HG02763 (cell line): ENCODE data around the gene SRP54.
A peak's percentile ranks its signal among the peaks of the same experiment; 100 is the strongest.
"Not testable (repeated sequence)": the region's sequence is repeated elsewhere in the genome, so short reads cannot be mapped to it uniquely, and the experiment has no call there.

Experiments used
- ATAC-seq: cut with Tn5 transposase; IDR thresholded peaks from one replicate; pipeline ENCODE4 v1.9.1; 2021; ENCODE audit warnings: mild to moderate bottlenecking, moderate library complexity; ENCODE audit not compliant: unreplicated experiment

The SRP54 gene

DNA sequence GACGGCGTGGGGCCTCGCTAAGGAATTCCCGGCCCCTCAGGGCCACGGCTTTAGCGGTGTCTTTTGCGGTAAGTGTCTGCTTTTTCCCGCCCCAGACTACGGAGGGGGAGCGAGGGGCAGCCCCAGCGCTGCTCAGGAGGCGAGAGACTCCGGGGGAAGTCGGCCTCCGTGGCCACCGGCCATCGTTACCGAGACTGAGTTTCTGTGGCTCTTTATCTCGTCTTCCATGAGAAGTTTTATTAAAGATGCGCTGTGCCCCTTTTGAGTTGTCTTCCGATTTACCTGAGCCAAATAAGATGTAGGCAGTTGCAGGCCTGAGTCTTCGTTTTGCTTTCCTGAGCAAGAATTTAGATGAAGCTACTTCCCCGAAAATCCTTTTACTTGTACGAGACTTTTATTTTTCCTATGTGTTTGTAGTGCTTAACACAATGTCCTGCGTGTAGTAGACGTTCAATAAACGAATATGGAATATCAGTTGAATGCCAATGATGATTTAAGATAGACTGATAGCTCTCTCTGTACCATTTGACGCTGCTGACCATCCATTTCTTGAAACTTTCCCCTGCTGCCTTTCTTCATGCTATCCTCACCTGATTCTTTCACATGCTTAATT, 462 bp downstream of the SRP54 start:
- peak; percentile 17 for ATAC-seq

DNA sequence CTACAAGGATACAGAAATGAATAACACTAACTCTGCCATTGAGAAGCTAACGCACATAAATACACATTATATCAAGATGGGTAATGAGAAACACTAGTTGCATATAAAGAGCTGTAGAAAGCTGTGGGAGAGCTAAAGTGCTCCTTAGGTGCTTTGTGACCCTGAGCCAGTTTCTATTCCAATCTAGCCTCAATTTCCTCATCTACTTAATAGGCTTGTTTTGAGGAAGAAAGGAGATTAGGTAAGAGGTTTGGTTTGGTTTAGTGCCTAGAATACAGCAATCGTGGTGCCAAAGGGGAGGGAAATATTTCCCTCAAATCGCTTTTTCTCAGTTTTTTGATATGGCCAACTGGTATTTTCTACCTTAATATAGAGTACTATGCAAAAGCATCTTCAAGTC, 994 bp downstream of the SRP54 start:
- ATAC-seq: no peak

DNA sequence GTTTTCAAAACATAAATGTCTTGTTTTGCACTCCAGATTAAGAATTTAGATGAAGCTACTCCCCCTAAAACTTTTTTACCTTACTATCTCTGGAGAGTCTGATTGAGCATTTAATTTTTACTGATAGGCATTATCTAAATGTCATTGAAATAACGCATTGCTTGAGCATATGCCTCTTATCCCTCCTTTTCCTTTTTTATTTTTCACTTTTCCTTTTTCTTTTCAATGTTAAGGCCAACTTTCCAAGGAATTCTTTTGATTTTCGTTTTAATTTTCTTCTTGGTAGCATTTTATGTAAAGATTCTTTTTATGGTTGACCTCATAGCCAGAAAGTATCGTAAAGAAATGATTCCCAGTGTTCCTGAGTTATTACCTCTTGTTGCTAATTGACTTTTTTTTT, 2.9 kb downstream of the SRP54 start:
- no peak for ATAC-seq

DNA sequence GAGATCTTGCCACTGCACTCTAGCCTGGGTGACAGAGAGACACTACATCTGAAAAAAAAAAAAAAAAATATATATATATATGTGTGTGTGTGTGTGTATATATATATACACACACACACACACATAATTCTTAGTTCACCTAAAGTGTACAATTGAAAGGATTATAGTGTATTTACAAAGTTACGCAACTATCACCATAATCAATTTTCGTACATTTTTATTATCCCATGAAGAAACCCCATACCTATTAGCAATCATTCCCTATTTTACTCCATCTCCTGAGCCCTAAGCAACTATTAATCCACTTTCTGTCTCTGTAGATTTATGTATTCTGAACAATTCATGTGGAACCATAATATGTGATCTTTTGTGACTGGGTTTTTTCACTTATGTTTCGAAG, 4.4 kb downstream of the SRP54 start:
- ATAC-seq: no peak

DNA sequence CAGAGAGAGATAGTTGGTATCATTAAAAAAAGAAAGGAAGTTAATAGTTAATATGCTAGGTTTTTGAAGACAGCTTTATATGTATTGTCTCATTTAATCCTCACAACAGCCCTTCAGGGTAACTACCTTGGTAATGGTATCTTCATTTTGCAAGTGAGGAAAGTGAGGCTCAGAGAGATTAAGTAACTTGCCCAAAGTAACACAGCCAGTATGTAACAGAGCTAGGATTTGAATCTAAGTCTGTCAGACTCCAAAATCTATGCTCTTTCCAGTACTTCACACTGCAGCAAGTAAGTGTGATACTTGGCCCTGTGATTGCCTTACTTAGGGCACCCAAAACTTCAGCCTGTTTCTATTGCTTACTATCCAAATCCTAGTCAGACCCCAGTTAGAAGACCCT, 7.0 kb downstream of the SRP54 start:
- ATAC-seq: no peak

DNA sequence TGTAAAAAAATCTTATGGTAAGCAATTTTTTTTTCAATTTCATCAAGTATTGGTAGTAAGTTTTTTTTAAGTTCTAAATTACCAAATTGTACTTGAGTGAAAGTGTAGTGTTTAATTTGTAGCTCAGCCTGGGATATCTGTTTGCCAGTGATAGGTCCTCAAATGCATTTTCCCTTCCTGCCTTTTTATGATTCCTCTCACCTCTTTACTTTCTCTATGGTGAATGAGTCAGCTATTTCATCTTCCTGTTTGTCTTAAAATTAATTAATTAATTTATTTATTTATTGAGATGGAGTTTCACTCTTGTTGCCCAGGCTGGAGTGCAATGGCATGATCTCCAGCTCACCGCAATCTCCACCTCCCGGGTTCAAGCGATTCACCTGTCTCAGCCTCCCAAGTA, 10.6 kb downstream of the SRP54 start:
- ATAC-seq: no peak

DNA sequence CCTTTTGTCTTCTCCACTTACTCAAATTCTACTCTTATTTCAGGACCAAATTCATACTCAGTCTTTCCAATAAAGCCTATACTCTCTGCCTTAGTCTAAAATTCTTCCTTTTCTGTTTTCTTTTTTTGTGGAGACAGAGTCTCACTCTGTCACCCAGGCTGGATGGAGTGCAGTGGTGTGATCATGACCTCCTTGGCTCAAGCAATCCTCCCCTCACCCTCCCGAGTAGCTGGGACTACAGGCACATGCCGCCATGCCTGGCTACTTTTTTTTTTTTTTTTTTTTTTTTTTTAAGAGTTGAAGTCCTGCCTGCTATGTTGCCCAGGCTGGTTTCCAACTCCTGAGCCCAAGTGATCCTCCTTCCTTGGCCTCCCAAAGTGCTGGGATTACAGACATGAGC, 11.9 kb downstream of the SRP54 start:
- no peak for ATAC-seq

DNA sequence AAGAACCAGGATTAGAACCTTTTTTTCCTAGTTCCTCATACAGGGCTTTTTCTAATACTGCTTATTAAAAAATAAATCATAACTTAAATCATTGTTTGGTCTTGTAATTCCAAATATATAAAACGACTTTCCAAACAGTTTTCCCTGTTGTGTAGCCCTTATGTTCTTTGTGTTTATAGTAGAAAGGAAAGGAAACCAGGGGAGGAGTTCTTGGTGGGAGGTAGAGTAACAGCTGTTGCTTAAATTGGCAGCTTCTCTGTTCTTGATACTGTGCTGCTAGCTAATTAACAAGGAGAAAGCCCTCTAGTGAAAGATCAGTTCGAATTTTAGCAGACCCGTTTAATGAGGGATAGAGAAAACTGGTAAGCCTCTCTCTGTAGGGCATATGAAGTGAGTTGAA, 15.0 kb downstream of the SRP54 start:
- ATAC-seq: no peak

DNA sequence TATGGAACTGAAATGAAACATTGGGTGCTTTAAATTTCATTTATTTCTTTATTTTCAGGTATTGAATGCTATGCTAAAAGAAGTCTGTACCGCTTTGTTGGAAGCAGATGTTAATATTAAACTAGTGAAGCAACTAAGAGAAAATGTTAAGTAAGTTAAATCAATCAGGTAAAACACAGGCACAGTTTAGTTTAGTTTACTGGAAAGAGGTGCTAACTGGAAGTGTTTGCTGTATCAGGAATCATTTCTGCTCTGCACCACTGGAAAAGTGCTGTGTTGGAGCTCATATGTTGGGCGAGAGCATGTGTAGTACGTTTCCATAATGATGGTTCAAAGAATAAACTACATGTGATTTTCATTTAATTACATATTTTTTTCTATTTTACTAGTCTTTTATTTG, 16.7 kb downstream of the SRP54 start:
- ATAC-seq: no peak

DNA sequence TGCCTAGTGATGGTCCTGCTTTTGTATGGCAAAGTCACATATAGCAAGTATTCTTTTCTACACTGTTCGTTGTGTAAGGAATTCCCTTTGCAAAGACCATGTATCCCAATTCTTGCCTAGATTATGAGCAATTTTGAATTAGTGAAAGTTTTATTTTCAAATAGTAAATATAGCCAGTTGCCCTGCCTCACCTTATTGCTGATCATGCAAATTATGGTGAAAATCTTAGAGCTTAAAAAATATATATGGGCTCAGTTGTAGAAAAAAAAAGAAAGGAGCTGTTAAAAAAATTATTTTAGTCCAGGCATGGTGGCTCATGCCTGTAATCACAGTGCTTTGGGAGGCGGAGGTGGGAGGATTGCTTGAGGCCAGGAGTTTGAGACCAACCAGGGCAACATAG, 18.8 kb downstream of the SRP54 start:
- no peak for ATAC-seq

DNA sequence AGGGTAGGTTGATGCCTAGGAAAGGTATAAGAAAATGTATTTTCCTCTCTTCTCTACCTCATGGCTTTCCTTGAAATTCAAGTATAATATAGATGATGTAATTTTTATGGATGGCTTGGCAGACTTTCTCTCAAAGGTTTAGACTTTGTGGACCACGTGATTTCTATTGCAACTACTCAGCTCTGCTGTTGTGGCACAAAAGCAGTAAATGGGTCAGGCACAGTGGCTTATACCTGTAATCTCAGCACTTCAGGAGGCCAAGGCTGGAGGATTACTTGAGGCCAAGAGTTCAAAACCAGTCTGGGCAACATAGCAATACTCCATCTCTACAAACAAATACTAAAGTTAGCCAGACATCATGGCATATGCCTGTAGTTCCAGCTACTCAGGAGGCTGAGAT, 22.0 kb downstream of the SRP54 start:
- ATAC-seq: no peak

DNA sequence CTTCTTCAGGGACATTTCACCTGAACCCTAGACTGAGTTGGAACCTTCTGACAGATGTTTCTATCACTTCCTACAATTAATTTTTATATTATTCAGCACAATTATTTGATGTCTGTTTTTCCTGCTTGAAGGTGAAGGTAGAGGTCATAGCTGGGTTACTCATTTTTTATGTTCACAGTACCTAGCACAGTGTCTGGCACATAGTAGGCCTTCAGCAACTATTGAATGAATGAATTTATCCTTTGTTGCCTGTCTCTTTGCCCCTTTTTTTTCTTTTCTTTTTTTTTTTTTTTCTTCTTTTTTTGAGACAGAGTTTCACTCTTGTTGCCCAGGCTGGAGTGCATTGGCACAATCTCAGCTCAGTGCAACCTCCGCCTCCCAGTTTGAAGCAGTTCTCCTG, 33.8 kb downstream of the SRP54 start:
- ATAC-seq: no peak

DNA sequence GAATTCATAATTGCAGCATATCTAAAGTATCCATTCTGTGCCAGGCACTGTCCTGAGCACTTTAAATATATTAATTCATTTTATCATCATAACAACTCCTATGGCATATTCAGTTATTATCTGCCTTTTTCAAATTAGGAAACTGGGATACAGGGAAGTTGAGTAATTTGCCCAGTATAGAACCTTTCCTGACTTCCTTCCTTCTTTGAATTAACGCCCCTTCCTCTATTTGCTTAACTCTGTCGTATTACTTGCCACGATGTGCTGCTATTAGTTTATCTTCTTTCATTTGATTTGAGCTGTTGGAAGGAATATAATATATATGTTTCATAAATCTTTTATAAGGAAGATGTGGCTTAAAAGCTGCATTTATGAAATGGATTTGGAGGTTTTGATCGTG, 37.9 kb downstream of the SRP54 start:
- ATAC-seq: no peak

DNA sequence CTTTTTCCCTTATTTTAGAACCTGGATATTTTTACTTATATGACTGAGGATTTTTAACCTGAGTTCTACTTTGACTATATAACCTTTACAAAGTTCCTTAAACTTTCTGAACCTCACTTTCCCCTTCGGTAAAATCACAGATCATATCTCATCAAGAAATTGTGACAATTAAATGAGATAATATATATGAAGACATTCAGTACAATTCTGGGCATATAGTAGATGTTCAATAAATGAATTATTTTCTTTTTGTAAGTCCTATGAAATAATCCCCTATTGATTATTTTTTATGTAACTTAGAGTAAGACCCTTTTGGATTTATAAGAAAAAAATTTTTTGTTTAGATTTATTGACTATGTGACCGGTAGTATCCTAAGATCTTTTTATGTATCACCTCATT, 45.6 kb downstream of the SRP54 start:
- ATAC-seq: no peak

DNA sequence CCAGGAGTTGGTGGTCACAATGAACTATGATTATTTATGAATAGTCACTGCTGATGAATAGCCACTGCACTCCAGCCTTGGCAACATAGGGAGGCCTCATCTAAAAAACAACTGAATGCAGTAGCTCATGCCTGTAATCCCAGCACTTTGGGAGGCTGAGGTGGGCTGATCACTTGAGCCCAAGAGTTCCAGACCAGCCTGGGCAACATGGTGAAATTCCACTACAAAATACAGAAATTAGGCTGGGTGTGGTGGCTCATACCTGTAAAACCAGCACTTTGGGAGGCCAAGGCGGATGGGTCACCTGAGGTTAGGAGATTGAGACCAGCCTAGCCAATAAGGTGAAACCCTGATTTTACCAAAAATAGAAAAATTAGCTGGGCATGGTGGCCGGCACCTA, 49.8 kb downstream of the SRP54 start:
- no peak for ATAC-seq

DNA sequence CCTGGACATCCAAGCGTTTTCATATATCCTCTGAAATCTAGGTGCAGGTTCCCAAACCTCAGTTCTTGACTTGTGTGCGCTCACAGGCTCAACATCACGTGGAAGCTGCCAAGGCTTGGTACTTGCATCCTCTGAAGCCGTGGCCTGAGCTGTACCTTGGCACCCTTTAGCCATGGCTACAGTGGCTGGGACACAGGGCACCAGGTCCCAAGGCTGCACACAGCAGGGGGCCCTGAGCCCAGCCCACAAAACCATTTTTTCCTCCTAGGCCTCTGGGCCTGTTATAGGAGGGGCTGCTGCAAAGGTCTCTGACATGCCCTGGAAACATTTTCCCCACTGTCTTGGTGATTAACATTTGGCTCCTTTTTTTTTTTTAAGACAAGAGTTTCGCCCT, 51.6 kb downstream of the SRP54 start:
- ATAC-seq: no peak

DNA sequence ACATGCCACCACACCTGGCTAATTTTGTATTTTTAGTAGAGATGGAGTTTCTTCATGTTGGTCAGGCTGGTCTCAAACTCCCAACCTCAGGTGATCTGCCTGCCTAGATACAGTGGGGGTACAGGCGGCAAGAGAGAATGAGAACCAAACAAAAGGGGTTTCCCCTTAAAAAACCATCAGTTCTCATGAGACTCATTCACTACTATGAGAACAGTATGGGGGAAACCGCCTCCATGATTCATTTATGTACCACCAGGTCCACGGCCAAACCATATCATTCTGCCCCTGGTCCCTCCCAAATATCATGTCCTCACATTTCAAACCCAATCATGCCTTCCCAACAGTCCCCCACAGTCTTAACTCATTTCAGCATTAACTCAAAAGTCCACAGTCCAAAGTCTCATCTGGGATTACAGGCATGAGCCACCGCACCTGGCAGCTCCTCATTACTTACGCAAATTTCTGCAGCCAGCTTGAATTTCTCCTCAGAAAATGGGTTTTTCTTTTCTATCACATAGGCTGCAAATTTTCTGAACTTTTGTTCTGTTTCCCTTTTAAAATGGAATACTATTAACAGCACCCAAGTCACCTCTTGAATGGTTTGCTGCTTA, 52.3 kb downstream of the SRP54 start:
- ATAC-seq: not testable (repeated sequence)

DNA sequence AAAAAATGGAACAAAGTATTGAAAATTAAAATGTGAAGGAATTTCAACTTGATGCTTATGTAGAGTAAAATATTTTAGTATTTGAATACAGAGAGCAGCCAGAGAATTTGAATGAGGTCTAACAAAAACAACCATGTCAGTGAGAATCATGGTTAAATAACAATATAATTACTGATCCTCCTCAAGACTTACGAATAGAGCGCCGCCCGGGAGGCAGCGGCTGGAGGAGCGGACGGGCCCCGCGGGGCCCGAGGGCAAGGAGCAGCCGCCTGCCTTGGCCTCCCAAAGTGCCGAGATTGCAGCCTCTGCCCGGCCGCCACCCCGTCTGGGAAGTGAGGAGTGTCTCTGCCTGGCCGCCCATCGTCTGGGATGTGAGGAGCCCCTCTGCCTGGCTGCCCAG, 55.5 kb downstream of the SRP54 start:
- not testable (repeated sequence) for ATAC-seq

DNA sequence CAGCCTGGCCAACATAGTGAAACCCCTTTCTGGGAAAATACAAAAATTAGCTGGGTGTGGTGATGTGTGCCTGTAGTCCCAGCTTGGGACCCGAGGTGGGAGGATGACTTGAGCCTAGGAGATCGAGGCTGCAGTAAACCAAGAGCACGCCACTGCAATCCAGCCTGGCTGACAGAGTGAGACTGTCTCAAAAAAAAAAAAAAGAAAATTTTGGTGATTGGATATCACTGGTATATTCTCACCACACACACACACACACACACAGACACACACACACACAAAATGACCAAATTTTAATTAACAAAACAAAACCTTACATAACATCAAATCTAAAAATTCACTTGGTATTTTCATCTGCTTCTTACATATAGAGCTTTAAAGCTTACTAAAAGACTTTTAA, 59.8 kb downstream of the SRP54 start:
- no peak for ATAC-seq

DNA sequence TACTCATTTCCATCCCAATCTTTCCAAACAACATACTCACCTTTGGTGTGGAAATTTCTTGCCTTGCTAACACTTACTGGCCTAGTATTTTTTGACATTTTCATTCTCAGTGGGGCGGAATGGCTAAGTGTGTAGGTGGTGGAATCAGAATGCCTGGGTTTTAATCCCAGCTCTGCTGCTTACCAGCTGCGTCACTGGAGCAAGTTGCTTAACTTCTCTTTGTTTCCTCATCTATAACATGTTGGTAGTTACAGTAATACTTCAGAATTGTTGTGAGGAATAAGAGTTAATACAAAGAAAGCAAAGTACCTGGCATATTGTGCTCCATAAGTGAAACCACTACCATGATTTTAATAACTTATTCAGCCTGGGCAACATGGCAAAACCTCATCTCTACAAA, 60.3 kb downstream of the SRP54 start:
- ATAC-seq: no peak

DNA sequence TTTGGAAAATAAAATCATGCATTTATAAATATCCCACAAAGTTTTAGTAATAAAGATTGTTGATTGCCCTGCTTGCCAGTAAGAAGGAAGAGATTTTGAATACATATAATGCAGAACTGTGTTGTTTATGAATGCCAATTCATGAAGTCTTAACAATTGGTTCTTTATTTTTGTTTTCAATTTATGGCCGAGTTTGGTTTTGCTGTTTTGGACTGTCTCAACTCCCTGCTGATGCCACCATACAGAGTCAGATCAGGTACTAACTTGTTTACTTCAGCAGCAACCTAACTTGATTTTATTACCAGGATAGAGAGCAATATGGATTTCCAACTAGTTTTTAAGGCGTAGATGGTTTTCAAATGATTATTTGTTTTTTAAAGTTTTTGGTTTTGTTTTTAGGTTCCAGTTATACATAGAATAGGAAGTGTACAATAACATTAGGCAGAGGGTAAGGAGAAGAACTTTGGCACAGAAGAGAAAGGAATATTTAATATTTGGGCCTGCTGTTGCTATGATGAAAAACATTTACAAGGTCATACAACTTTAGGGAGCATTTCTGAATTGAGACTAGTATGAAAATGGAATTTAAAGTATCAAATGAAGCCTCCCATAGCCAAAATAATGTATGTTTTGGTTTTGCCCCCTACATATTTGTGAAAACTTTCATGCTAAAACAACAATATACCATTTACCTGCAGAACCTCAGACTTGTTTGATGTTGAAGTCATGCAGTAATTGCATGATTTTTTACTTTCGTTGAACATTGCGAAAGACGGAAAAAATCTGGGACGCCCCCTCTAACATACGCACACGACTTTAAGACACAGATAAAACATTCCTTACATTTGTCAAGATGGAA, 62.4 kb downstream of the SRP54 start:
- no peak for ATAC-seq

DNA sequence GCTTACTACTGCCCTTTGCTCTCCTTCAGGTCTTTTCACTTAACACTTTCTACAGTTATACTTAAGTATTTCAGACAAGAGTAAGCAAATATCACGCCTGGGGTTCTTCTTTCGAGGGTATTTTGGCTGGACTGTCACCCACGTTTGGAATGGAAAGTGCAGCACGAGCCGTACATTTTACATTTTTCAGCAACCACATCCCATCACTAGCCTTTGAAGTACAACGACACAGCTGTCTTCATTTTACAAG, 62.9 kb downstream of the SRP54 start:
- no peak for ATAC-seq
